Gastrocnemius medialis (tissue), 4 donors: ENCODE measurements around the gene SCNN1A. TPM values are rescaled to one million over a fixed set of nuclear protein-coding genes. Genes with fewer than 3 reads are reported as not detected.

Source experiments
- ATAC-seq, 2 donors: fragments of 150-250 bp; one replicate each; pipeline ENCODE4 v1.9.1; 2016
- DNase-seq, 2 donors: peaks; one replicate each; pipeline ENCODE4 v3.0.0-alpha.2; 2019
- H3K27ac ChIP-seq, 4 donors: fragments of 200-600 bp; sonication (generic); 1 replicate in 1 of 4; 2 replicates in 3 of 4; pipeline ENCODE4 v1.5.1; 2016 to 2018; ENCODE audit warnings: mild to moderate bottlenecking in 2 of 4, moderate library complexity in 1 of 4
- H3K27me3 ChIP-seq, 3 donors: fragments of 200-600 bp; sonication (generic) in 2 of 3; 1 replicate in 1 of 3; 2 replicates in 2 of 3; pipeline versions ENCODE4 v1.5.1 to v1.6.0; 2016 to 2019; ENCODE audit warnings: mild to moderate bottlenecking in 1 of 3, moderate library complexity in 1 of 3
- H3K36me3 ChIP-seq, 2 donors: fragments of 200-600 bp; sonication (generic) in 1 of 2; one replicate each; pipeline ENCODE4 v1.5.1; 2017 to 2018
- H3K4me1 ChIP-seq, 2 donors: fragments of 200-600 bp; sonication (generic) in 1 of 2; one replicate each; pipeline ENCODE4 v1.5.1; 2016 to 2017; ENCODE audit warnings: mild to moderate bottlenecking in 2 of 2
- H3K4me3 ChIP-seq, 4 donors: fragments of 200-600 bp; sonication (generic) in 3 of 4; 1 replicate in 1 of 4; 2 replicates in 3 of 4; pipeline ENCODE4 v1.5.1; 2016 to 2019; ENCODE audit warnings: mild to moderate bottlenecking in 2 of 4
- H3K9me3 ChIP-seq, 3 donors: fragments of 200-600 bp; sonication (generic) in 2 of 3; 1 replicate in 1 of 3; 2 replicates in 2 of 3; pipeline ENCODE4 v1.5.1; 2016 to 2019
- CTCF ChIP-seq, 5 experiments: fragments of 450-650 bp in 3 of 5; fragments of 200-600 bp in 2 of 5; sonication (generic) in 2 of 5; IDR thresholded peaks in 4 of 5; conservative IDR thresholded peaks in 1 of 5; 1 replicate in 4 of 5; 2 replicates in 1 of 5; pipeline ENCODE4 v1.5.1; 2016 to 2019; ENCODE audit warnings: antibody characterized with exemption in 5 of 5, mild to moderate bottlenecking in 3 of 5, moderate library complexity in 3 of 5
- POLR2A ChIP-seq, 2 donors: fragments of 450-650 bp; IDR thresholded peaks; one replicate each; pipeline ENCODE4 v1.6.1; 2017; ENCODE audit warnings: antibody characterized with exemption in 2 of 2, mild to moderate bottlenecking in 2 of 2, moderate library complexity in 2 of 2
- in situ Hi-C, 4 donors: fragments of 200-750 bp; cut with MboI; loops; one replicate each; pipeline versions ENCODE4 v1.15.0 to v1.8.0; 2017; ENCODE audit warnings: low sequenced_read_pairs in 4 of 4
- intact Hi-C: fragments of 100-400 bp; cut with DNase I; formaldehyde crosslinking; loops from one replicate; pipeline ENCODE4 v1.15.1; 2023; ENCODE audit warnings: low total_unique reads
- total RNA-seq, 4 donors: library from RNA; depleted of rRNA; stranded (reverse); fragments of >200 nt; gene quantifications; one replicate each; pipeline versions ENCODE4 v1.1.0 to v1.2.3, GENCODE V29; 2016

SCNN1A gene
- 1 to 10 TPM in 1 of 4 donors, under 1 TPM in 2, not detected in 1; 0.20 to 2.0 (median 0.38) TPM for total RNA-seq

- in situ Hi-C loops (loop anchor here in 2 of 4 donors (5.0 kb wide), 2 partner anchors 38 to 43 kb away; no protein-coding TSS in a partner anchor), intact Hi-C loops (no loop called here)
- ATAC-seq (no peak), DNase-seq (no peak)
- Histone ChIP-seq H3K4me3 (no peak within 1 kb of the TSS), H3K36me3 (no peaks in the 10 kb centered on the region), H3K4me1 (peaks cover 27 to 28% of the 10 kb centered on the region in 2 donors), H3K27ac (peak within 1 kb of the TSS; percentile 14 to 63 (median 36)), H3K27me3 (no peaks in the 10 kb centered on the region), H3K9me3 (no peaks in the 10 kb centered on the region)
- TF ChIP-seq CTCF (IDR thresholded peaks at IDR 0.05 in 4 of 5, conservative IDR thresholded peaks at IDR 0.05 in 1 of 5) (no peak), POLR2A (IDR thresholded peaks at IDR 0.05) (no peak)
These were observed at the start of gene SCNN1A for GRCh38 chr12:6375269-6376078. SCNN1A (minus strand) TSS chr12:6375563; CDS start chr12:6374783, 780 bp downstream.

- H3K4me3 ChIP-seq = no peak overlapping the region
- in situ Hi-C loops = loop anchor here in 3 of 4 donors (5.0 to 25.0 kb wide), 3 partner anchors 37 to 120 kb away; partner anchors contain the start of gene GAPDH (in 1 of the 3)
- DNase-seq (no peak), ATAC-seq (no peak)
- no peaks in the 10 kb centered on the region for H3K9me3 ChIP-seq
- H3K27ac ChIP-seq = peak overlapping the region in 1 of 4 donors; percentile 6
- no peaks in the 10 kb centered on the region for H3K36me3 ChIP-seq
- peaks cover 0 to 6% of the 10 kb centered on the region in 2 donors for H3K4me1 ChIP-seq
- intact Hi-C loops = no loop called here
- no peak for TF ChIP-seq POLR2A (IDR thresholded peaks at IDR 0.05)
- no peak for TF ChIP-seq CTCF (IDR thresholded peaks at IDR 0.05 in 4 of 5, conservative IDR thresholded peaks at IDR 0.05 in 1 of 5)
- H3K27me3 ChIP-seq = no peaks in the 10 kb centered on the region
These were observed 49.5 kb upstream of the SCNN1A start for GRCh38 chr12:6424866-6425265.

- TF ChIP-seq CTCF (IDR thresholded peaks at IDR 0.05 in 4 of 5, conservative IDR thresholded peaks at IDR 0.05 in 1 of 5) (no peak), POLR2A (IDR thresholded peaks at IDR 0.05) (no peak)
- in situ Hi-C loops = loop anchor here in 3 of 4 donors (5.0 to 25.0 kb wide), 3 partner anchors 38 to 121 kb away; partner anchors contain the start of gene GAPDH (in 1 of the 3)
- intact Hi-C loops = no loop called here
- H3K27me3 ChIP-seq = no peaks in the 10 kb centered on the region
- H3K4me3 ChIP-seq = no peak overlapping the region
- peaks cover 0 to 5% of the 10 kb centered on the region in 2 donors for H3K4me1 ChIP-seq
- H3K36me3 ChIP-seq = no peaks in the 10 kb centered on the region
- H3K27ac ChIP-seq = peak overlapping the region in 2 of 4 donors; percentile 30 to 56
- DNase-seq (no peak), ATAC-seq (peak; percentile 17 to 18)
- H3K9me3 ChIP-seq = no peaks in the 10 kb centered on the region
These were observed 48.6 kb upstream of the SCNN1A start for GRCh38 chr12:6424008-6424347.

GRCh38 chr12:6423267-6424007, 48.1 kb upstream of the SCNN1A start:
- H3K9me3 ChIP-seq = no peaks in the 10 kb centered on the region
- peaks cover 0 to 5% of the 10 kb centered on the region in 2 donors for H3K4me1 ChIP-seq
- peak; percentile 98 to 99 for ATAC-seq
- H3K27ac ChIP-seq = peak overlapping the region in 2 of 4 donors; percentile 30 to 56
- DNase-seq = peak; percentile 77 to 90
- in situ Hi-C loops (loop anchor here in 3 of 4 donors (5.0 to 25.0 kb wide), 3 partner anchors 39 to 121 kb away; partner anchors contain the start of gene GAPDH (in 1 of the 3)), intact Hi-C loops (loop anchor here (1.0 kb wide), 3 partner anchors 42 to 133 kb away; partner anchors contain the start of gene IFFO1)
- H3K27me3 ChIP-seq = no peaks in the 10 kb centered on the region
- no peaks in the 10 kb centered on the region for H3K36me3 ChIP-seq
- TF ChIP-seq CTCF (IDR thresholded peaks at IDR 0.05 in 4 of 5, conservative IDR thresholded peaks at IDR 0.05 in 1 of 5) = peak; percentile 88 to 94 (median 91)
- no peak for TF ChIP-seq POLR2A (IDR thresholded peaks at IDR 0.05)
- H3K4me3 ChIP-seq = no peak overlapping the region
